ENCODE results near the gene GINS3.

GRCh38 chr16:58449306-58449705, 57.0 kb downstream of the GINS3 start:
- TF ChIP-seq CTCF (IDR thresholded peaks at IDR 0.05; ENCODE audit: low read depth, low read length, missing input control) (no peak), RXRA (IDR thresholded peaks at IDR 0.05) (no peak)
